ENCODE data around the gene NME8.

The NME8 gene

DNA sequence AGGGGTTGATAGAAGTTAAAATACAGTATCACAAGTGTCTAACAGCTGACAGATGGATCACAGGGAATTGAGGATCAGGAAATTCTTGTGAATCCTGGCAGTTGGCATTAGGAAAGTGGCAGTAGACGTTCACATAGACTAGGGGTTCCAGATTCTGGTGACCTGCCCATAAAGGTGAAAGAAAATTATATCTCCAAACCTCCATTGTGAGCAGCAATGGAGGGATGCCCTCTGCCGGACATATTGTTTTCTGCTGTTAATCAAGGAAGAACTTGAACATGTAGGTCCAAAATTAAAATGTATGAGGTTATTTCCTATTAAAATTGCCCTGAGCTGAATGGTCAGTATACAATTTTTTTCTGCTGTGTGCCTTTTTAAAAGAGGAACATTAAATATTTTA, 5.1 kb downstream of the NME8 start:
- no peaks in the 10 kb centered on the region for H3K27me3 ChIP-seq (ENCODE audit: insufficient read depth, low read length)
- no peak overlapping the region for H2BK120ac ChIP-seq (ENCODE audit: insufficient read depth, low read length, poor library complexity)
- H2BK12ac ChIP-seq (ENCODE audit: low read length) = no peak overlapping the region
- no peak overlapping the region for H2AFZ ChIP-seq (ENCODE audit: insufficient read depth, low read length, poor library complexity)
- H2AK5ac ChIP-seq (ENCODE audit: low read length) = no peak overlapping the region
- peaks cover 2% of the 10 kb centered on the region for H3K9me3 ChIP-seq (ENCODE audit: insufficient read depth, low read depth, low read length)
- H3K23ac ChIP-seq (ENCODE audit: low read length) = no peak overlapping the region
- no peak overlapping the region for H3K4me2 ChIP-seq (ENCODE audit: low read length)
- H3K4me1 ChIP-seq (ENCODE audit: control insufficient read depth in 1 of 2, insufficient read depth in 2 of 2, low read length in 2 of 2) = no peaks in the 10 kb centered on the region
- no peak overlapping the region for H4K12ac ChIP-seq (ENCODE audit: low read depth, low read length)
- H3K4ac ChIP-seq (ENCODE audit: low read depth, low read length) = no peak overlapping the region
- H3K79me1 ChIP-seq (ENCODE audit: low read length) = no peaks in the 10 kb centered on the region
- no peaks in the 10 kb centered on the region for H3K79me2 ChIP-seq (ENCODE audit: control insufficient read depth, insufficient read depth, low read length, poor library complexity)
- no peak overlapping the region for H3K9ac ChIP-seq (ENCODE audit: low read length)
- no peak overlapping the region for H3K18ac ChIP-seq (ENCODE audit: low read length)
- DNase-seq = peak in 1 of 2 donors; percentile 38
- no peak overlapping the region for H2BK5ac ChIP-seq (ENCODE audit: low read depth, low read length, poor library complexity)
- no peak overlapping the region for H3K4me3 ChIP-seq (ENCODE audit: low read depth, low read length)
- no peaks in the 10 kb centered on the region for H3K36me3 ChIP-seq (ENCODE audit: control insufficient read depth in 1 of 2, insufficient read depth in 2 of 2, low read length in 2 of 2)
- H3K27ac ChIP-seq (ENCODE audit: low read depth, low read length) = no peak overlapping the region
- no peak overlapping the region for H3K14ac ChIP-seq (ENCODE audit: low read length)
- no CpG with 5 or more reads among the region's 2 CpGs for WGBS (ENCODE audit: extremely low coverage, insufficient coverage, insufficient read length)
- H4K8ac ChIP-seq (ENCODE audit: low read depth, low read length) = no peak overlapping the region
- H4K91ac ChIP-seq (ENCODE audit: low read depth, low read length) = no peak overlapping the region

DNA sequence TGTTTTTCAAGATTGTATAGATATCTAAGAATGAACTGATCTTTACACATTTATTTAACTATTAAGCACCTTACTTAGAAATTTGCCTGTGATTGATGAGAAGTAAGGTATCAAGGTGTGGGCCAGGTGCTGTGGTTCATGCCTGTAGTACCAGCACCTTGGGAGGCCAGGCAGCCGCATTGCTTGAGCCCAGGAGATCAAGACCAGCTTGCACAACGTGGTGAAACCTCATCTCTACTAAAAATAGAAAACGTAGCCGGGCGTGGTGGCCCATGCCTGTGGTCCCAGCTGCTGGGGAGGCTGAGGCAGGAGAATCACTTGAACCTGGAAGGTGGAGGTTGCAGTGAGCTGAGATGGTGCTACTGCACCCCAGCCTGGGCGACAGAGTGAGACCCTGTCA, 33.7 kb downstream of the NME8 start:
- no peak overlapping the region for H3K4ac ChIP-seq (ENCODE audit: low read depth, low read length)
- H4K8ac ChIP-seq (ENCODE audit: low read depth, low read length) = no peak overlapping the region
- no peak overlapping the region for H3K4me3 ChIP-seq (ENCODE audit: low read depth, low read length)
- H2BK120ac ChIP-seq (ENCODE audit: insufficient read depth, low read length, poor library complexity) = no peak overlapping the region
- H3K9me3 ChIP-seq (ENCODE audit: insufficient read depth, low read depth, low read length) = no peaks in the 10 kb centered on the region
- no peak overlapping the region for H4K91ac ChIP-seq (ENCODE audit: low read depth, low read length)
- no peak overlapping the region for H3K9ac ChIP-seq (ENCODE audit: low read length)
- no peaks in the 10 kb centered on the region for H3K36me3 ChIP-seq (ENCODE audit: control insufficient read depth in 1 of 2, insufficient read depth in 2 of 2, low read length in 2 of 2)
- no peak overlapping the region for H3K14ac ChIP-seq (ENCODE audit: low read length)
- no peak overlapping the region for H2AFZ ChIP-seq (ENCODE audit: insufficient read depth, low read length, poor library complexity)
- H2BK5ac ChIP-seq (ENCODE audit: low read depth, low read length, poor library complexity) = no peak overlapping the region
- H3K18ac ChIP-seq (ENCODE audit: low read length) = no peak overlapping the region
- no peaks in the 10 kb centered on the region for H3K79me1 ChIP-seq (ENCODE audit: low read length)
- H2BK12ac ChIP-seq (ENCODE audit: low read length) = no peak overlapping the region
- no peak overlapping the region for H4K12ac ChIP-seq (ENCODE audit: low read depth, low read length)
- H2AK5ac ChIP-seq (ENCODE audit: low read length) = no peak overlapping the region
- H3K79me2 ChIP-seq (ENCODE audit: control insufficient read depth, insufficient read depth, low read length, poor library complexity) = no peaks in the 10 kb centered on the region
- no peak for DNase-seq
- H3K4me1 ChIP-seq (ENCODE audit: control insufficient read depth in 1 of 2, insufficient read depth in 2 of 2, low read length in 2 of 2) = no peaks in the 10 kb centered on the region
- H3K23ac ChIP-seq (ENCODE audit: low read length) = no peak overlapping the region
- WGBS (ENCODE audit: extremely low coverage, insufficient coverage, insufficient read length) = no CpG with 5 or more reads among the region's 6 CpGs
- no peak overlapping the region for H3K27ac ChIP-seq (ENCODE audit: low read depth, low read length)
- no peaks in the 10 kb centered on the region for H3K27me3 ChIP-seq (ENCODE audit: insufficient read depth, low read length)
- no peak overlapping the region for H3K4me2 ChIP-seq (ENCODE audit: low read length)

DNA sequence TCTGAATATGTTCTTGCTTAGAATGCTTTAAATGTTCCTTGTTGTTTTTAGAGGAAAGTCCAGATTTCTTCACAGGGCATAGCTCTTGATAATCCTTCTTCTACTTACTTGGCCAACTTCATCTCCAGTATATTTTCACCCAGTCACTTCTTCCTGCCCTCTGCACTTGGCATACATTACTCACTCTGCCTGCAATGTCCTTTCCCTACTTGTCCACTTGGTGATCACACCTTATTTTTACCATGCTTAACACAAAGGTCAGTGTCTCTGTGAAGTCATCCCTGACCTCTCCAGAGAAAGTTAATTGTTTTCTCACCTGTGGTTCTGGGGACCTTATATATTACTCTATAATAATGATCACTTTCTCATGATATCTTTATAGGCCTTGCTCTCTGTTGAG, 45.0 kb downstream of the NME8 start:
- H3K4ac ChIP-seq (ENCODE audit: low read depth, low read length) = no peak overlapping the region
- no peaks in the 10 kb centered on the region for H3K27me3 ChIP-seq (ENCODE audit: insufficient read depth, low read length)
- H4K12ac ChIP-seq (ENCODE audit: low read depth, low read length) = no peak overlapping the region
- no peak overlapping the region for H2AK5ac ChIP-seq (ENCODE audit: low read length)
- no peak overlapping the region for H3K4me3 ChIP-seq (ENCODE audit: low read depth, low read length)
- no peaks in the 10 kb centered on the region for H3K4me1 ChIP-seq (ENCODE audit: control insufficient read depth in 1 of 2, insufficient read depth in 2 of 2, low read length in 2 of 2)
- no peak overlapping the region for H2BK5ac ChIP-seq (ENCODE audit: low read depth, low read length, poor library complexity)
- no peaks in the 10 kb centered on the region for H3K79me2 ChIP-seq (ENCODE audit: control insufficient read depth, insufficient read depth, low read length, poor library complexity)
- H3K36me3 ChIP-seq (ENCODE audit: control insufficient read depth in 1 of 2, insufficient read depth in 2 of 2, low read length in 2 of 2) = no peaks in the 10 kb centered on the region
- no peak overlapping the region for H2AFZ ChIP-seq (ENCODE audit: insufficient read depth, low read length, poor library complexity)
- no peak overlapping the region for H3K14ac ChIP-seq (ENCODE audit: low read length)
- no peak overlapping the region for H4K8ac ChIP-seq (ENCODE audit: low read depth, low read length)
- H3K23ac ChIP-seq (ENCODE audit: low read length) = no peak overlapping the region
- H3K18ac ChIP-seq (ENCODE audit: low read length) = no peak overlapping the region
- H3K4me2 ChIP-seq (ENCODE audit: low read length) = no peak overlapping the region
- H4K91ac ChIP-seq (ENCODE audit: low read depth, low read length) = no peak overlapping the region
- H3K9me3 ChIP-seq (ENCODE audit: insufficient read depth, low read depth, low read length) = no peaks in the 10 kb centered on the region
- H3K27ac ChIP-seq (ENCODE audit: low read depth, low read length) = no peak overlapping the region
- no peak overlapping the region for H2BK12ac ChIP-seq (ENCODE audit: low read length)
- H3K9ac ChIP-seq (ENCODE audit: low read length) = no peak overlapping the region
- no peak overlapping the region for H2BK120ac ChIP-seq (ENCODE audit: insufficient read depth, low read length, poor library complexity)
- no peaks in the 10 kb centered on the region for H3K79me1 ChIP-seq (ENCODE audit: low read length)
- DNase-seq = no peak

DNA sequence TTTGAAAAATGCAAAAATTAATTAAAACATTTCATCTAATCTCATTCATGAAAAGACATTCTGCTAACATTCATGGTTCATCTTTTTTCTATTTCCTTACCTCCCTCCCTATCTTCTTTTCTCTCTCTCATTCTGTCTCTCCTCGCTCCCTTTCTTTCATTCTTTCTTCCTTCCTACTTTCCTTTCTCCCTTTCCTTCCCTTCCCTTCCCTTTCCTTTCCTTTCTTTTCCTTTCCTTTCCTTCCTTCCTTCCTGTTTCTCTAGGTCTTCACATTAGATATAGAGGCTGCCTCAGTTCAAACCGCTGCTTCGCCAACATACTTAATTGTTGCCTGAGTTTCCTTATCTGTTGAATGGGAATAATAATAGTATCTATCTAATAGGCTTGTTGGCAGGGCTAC, 46.3 kb downstream of the NME8 start:
- no peak overlapping the region for H4K12ac ChIP-seq (ENCODE audit: low read depth, low read length)
- H3K4me3 ChIP-seq (ENCODE audit: low read depth, low read length) = no peak overlapping the region
- no peaks in the 10 kb centered on the region for H3K27me3 ChIP-seq (ENCODE audit: insufficient read depth, low read length)
- no peak overlapping the region for H3K4me2 ChIP-seq (ENCODE audit: low read length)
- no peak overlapping the region for H3K9ac ChIP-seq (ENCODE audit: low read length)
- no peak overlapping the region for H3K4ac ChIP-seq (ENCODE audit: low read depth, low read length)
- no peaks in the 10 kb centered on the region for H3K36me3 ChIP-seq (ENCODE audit: control insufficient read depth in 1 of 2, insufficient read depth in 2 of 2, low read length in 2 of 2)
- H3K27ac ChIP-seq (ENCODE audit: low read depth, low read length) = no peak overlapping the region
- H3K18ac ChIP-seq (ENCODE audit: low read length) = no peak overlapping the region
- no peaks in the 10 kb centered on the region for H3K4me1 ChIP-seq (ENCODE audit: control insufficient read depth in 1 of 2, insufficient read depth in 2 of 2, low read length in 2 of 2)
- WGBS (ENCODE audit: extremely low coverage, insufficient coverage, insufficient read length) = no CpG with 5 or more reads among the region's 3 CpGs
- no peak overlapping the region for H4K91ac ChIP-seq (ENCODE audit: low read depth, low read length)
- H2AFZ ChIP-seq (ENCODE audit: insufficient read depth, low read length, poor library complexity) = no peak overlapping the region
- H3K79me1 ChIP-seq (ENCODE audit: low read length) = no peaks in the 10 kb centered on the region
- H3K9me3 ChIP-seq (ENCODE audit: insufficient read depth, low read depth, low read length) = no peaks in the 10 kb centered on the region
- H2AK5ac ChIP-seq (ENCODE audit: low read length) = no peak overlapping the region
- H2BK5ac ChIP-seq (ENCODE audit: low read depth, low read length, poor library complexity) = no peak overlapping the region
- H3K23ac ChIP-seq (ENCODE audit: low read length) = no peak overlapping the region
- no peak overlapping the region for H2BK120ac ChIP-seq (ENCODE audit: insufficient read depth, low read length, poor library complexity)
- no peak for DNase-seq
- H4K8ac ChIP-seq (ENCODE audit: low read depth, low read length) = no peak overlapping the region
- no peak overlapping the region for H3K14ac ChIP-seq (ENCODE audit: low read length)
- H2BK12ac ChIP-seq (ENCODE audit: low read length) = no peak overlapping the region
- H3K79me2 ChIP-seq (ENCODE audit: control insufficient read depth, insufficient read depth, low read length, poor library complexity) = no peaks in the 10 kb centered on the region
